IPS DF 6.9 (cell line): ENCODE data around the gene ZNF385D.

ENCODE experiments used
- DNase-seq: peaks from one replicate; pipeline ENCODE4 v3.0.0-alpha.2; 2013; ENCODE audit warnings: low read depth, low spot score
- H3K27ac ChIP-seq: one replicate; pipeline ENCODE4 v1.5.1; 2013; ENCODE audit warnings: low read length, control low read depth
- H3K27me3 ChIP-seq: 2 replicates; pipeline ENCODE4 v1.6.1; 2013; ENCODE audit warnings: mild to moderate bottlenecking, low read length; ENCODE audit not compliant: control insufficient read depth, insufficient read depth
- H3K36me3 ChIP-seq: 2 replicates; pipeline ENCODE4 v1.6.1; 2013; ENCODE audit warnings: low read length; ENCODE audit not compliant: control insufficient read depth, insufficient read depth
- H3K4me1 ChIP-seq: 2 replicates; pipeline ENCODE4 v1.6.1; 2013; ENCODE audit warnings: low read length; ENCODE audit not compliant: control insufficient read depth, insufficient read depth
- H3K4me3 ChIP-seq: 2 replicates; pipeline ENCODE4 v1.5.1; 2013; ENCODE audit warnings: mild to moderate bottlenecking, low read length
- H3K9me3 ChIP-seq: 2 replicates; pipeline ENCODE4 v1.6.1; 2013; ENCODE audit warnings: low read length, inconsistent platforms; ENCODE audit not compliant: control insufficient read depth, insufficient read depth
- WGBS: extraction: QIAGEN DNeasy Blood & Tissue Kit; methylation state at CpG from one replicate; pipeline ENCODE4 v1.1.7; 2013; ENCODE audit warnings: mixed read lengths, missing lambda C conversion rate; ENCODE audit not compliant: insufficient read length, insufficient coverage; 5-methylcytosine and 5-hydroxymethylcytosine counted together

The ZNF385D gene

GRCh38 chr3:21561472-21561871, 189.5 kb downstream of the ZNF385D start:
- WGBS: no CpG with 5 or more reads among the region's 2 CpGs
- no peak for DNase-seq
- Histone ChIP-seq H3K27me3 (no peaks in the 10 kb centered on the region), H3K4me3 (no peak overlapping the region), H3K27ac (no peak overlapping the region), H3K4me1 (no peaks in the 10 kb centered on the region), H3K36me3 (no peaks in the 10 kb centered on the region), H3K9me3 (no peaks in the 10 kb centered on the region)

DNA sequence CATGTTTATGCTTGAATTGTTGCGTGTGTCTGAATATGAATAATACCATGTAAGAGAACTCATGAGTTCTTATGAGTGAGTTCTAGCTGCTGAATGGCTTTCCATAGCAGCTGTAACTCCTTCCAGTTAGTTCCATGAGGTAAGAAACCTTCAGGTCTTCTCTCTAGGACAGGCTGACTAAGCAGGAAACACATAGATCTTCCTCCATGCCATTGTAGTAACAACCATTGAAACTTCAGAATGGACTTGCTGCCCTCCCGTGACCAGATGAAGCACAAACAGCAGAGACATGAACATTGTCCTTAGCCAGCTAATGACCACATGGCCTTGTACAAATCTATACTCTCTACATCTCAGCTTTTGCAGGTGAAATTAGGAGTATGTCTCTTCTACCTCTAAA, 200.0 kb downstream of the ZNF385D start:
- Histone ChIP-seq H3K27me3 (no peaks in the 10 kb centered on the region), H3K9me3 (no peaks in the 10 kb centered on the region), H3K36me3 (no peaks in the 10 kb centered on the region), H3K4me1 (no peaks in the 10 kb centered on the region), H3K27ac (no peak overlapping the region), H3K4me3 (no peak overlapping the region)
- no CpG with 5 or more reads among the region's 2 CpGs for WGBS
- DNase-seq: no peak

DNA sequence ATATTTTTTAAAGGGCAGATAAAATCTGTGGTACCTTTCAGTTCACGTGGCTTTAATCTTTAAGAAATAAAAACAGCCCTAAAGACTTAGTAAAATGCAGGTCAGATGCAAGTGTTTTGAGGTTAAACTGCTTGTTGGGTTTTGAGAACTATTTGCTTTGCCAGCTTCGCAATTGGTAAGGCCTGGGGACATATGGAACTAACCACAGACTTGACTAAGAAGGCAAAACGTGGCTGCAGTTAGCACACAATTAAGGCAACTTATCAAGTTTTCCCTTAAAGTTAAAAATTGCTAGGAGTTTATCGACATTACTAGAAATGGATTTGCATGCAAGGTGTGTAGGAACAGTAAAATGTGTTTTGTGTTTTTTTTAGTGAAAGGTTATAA, 206.9 kb downstream of the ZNF385D start:
- no peaks in the 10 kb centered on the region for H3K36me3 ChIP-seq
- no peaks in the 10 kb centered on the region for H3K9me3 ChIP-seq
- no peak for DNase-seq
- H3K4me1 ChIP-seq: no peaks in the 10 kb centered on the region
- no peak overlapping the region for H3K4me3 ChIP-seq
- H3K27ac ChIP-seq: no peak overlapping the region
- no peaks in the 10 kb centered on the region for H3K27me3 ChIP-seq
- 100% methylated on average over 1 of the region's 4 CpGs for WGBS

DNA sequence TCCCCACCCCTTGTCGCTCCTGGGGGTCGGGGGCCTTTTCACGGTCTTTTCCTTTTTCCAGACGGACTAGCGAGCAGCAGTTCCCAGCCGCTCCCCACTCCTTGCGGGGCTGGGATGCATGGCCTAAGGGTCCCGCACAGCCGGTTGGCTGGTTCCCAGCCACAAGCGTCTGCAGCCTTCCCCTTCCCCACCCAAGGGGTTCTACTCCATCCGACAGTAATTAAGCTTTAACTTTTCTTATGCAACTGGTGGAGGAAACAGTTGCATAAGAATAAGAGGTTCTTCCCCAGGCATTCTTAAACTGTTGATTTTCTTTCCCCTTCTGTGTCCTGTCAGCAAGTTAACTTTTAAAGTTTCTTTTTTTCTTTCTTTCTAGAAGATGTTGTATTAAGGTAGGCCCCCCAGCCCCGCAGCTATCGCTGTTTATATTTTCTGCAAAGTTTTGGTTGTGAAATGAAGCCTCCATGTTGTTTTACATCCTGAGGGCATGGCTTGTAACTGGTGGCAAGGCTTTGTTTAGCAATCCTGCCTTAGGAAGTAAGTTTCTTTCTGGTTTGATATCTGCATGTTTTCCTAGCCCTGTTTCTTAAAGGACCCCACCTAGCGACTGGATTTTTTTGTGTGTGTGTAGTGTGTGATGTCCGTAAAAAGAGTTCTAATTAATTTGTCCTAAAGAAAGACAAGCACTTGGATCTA, 207.5 kb downstream of the ZNF385D start:
- no peaks in the 10 kb centered on the region for H3K27me3 ChIP-seq
- DNase-seq: no peak
- WGBS: no CpG with 5 or more reads among the region's 15 CpGs

DNA sequence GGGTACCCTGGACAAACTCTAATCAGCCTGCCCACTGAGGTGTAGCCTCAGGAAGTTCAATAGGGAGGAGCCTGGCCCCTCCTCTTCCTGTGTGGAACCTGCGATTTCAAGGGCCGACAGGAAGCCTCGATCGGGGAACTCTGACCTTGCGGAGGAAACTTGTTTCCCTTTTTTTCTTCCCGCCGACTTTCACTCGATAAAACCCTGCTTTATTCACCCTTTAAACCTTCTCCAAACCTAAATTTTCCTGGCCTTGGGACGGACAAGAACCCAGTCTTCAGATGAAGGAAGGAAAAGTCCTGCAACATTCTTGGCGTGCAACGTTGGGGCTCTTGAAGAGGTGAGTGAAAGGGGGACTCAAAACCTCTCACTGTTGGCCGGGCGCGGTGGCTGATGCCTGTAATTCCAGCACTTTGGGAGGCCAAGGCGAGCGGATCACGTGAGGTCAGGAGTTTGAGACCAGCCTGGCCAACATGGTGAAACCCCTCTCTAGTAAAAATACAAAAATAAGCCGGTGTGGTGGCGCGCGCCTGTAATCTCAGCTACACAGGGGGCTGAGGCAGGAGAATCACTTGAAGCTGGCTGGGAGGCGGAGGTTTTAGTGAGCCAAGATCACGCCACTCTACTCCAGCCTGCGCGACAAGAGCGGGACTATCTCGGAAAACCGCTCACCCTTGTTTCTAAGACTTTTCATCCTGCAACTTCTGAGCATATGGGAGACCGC, 208.2 kb downstream of the ZNF385D start:
- Histone ChIP-seq H3K27me3 (no peaks in the 10 kb centered on the region), H3K4me3 (no peak overlapping the region; the same call in 1 of the 2 replicates), H3K27ac (no peak overlapping the region), H3K9me3 (no peaks in the 10 kb centered on the region), H3K36me3 (no peaks in the 10 kb centered on the region), H3K4me1 (no peaks in the 10 kb centered on the region)
- no peak for DNase-seq
- WGBS: 100% methylated on average over 3 of the region's 29 CpGs

More for the DNA sequence above, 207.5 kb downstream of the ZNF385D start:
- no peaks in the 10 kb centered on the region for H3K9me3 ChIP-seq
- H3K27ac ChIP-seq: no peak overlapping the region
- no peaks in the 10 kb centered on the region for H3K4me1 ChIP-seq
- H3K36me3 ChIP-seq: no peaks in the 10 kb centered on the region
- H3K4me3 ChIP-seq: no peak overlapping the region; the same call in 1 of the 2 replicates

GRCh38 chr3:21540265-21540664, 210.7 kb downstream of the ZNF385D start:
- no peak overlapping the region for H3K4me3 ChIP-seq
- WGBS: no CpG with 5 or more reads among the region's 6 CpGs

GRCh38 chr3:21534462-21534861, 216.5 kb downstream of the ZNF385D start:
- DNase-seq: no peak
- Histone ChIP-seq H3K4me3 (no peak overlapping the region), H3K36me3 (no peaks in the 10 kb centered on the region), H3K27me3 (no peaks in the 10 kb centered on the region), H3K4me1 (no peaks in the 10 kb centered on the region), H3K9me3 (no peaks in the 10 kb centered on the region), H3K27ac (no peak overlapping the region)
- WGBS: no CpG with 5 or more reads among the region's 3 CpGs

More at GRCh38 chr3:21540265-21540664, 210.7 kb downstream of the ZNF385D start:
- Histone ChIP-seq H3K27me3 (no peaks in the 10 kb centered on the region), H3K27ac (no peak overlapping the region), H3K4me1 (no peaks in the 10 kb centered on the region), H3K36me3 (no peaks in the 10 kb centered on the region), H3K9me3 (no peaks in the 10 kb centered on the region)
- no peak for DNase-seq

- H3K27ac ChIP-seq: no peak overlapping the region
- no peaks in the 10 kb centered on the region for H3K36me3 ChIP-seq
- DNase-seq: no peak
- no peaks in the 10 kb centered on the region for H3K9me3 ChIP-seq
- no peaks in the 10 kb centered on the region for H3K4me1 ChIP-seq
- H3K4me3 ChIP-seq: no peak overlapping the region
- H3K27me3 ChIP-seq: no peaks in the 10 kb centered on the region
- WGBS: no CpG with 5 or more reads among the region's 5 CpGs
Observed at GRCh38 chr3:21533002-21533401, 218.0 kb downstream of the ZNF385D start.

GRCh38 chr3:21531909-21532308, 219.1 kb downstream of the ZNF385D start:
- Histone ChIP-seq H3K4me3 (no peak overlapping the region), H3K36me3 (no peaks in the 10 kb centered on the region), H3K9me3 (no peaks in the 10 kb centered on the region), H3K27me3 (no peaks in the 10 kb centered on the region), H3K4me1 (no peaks in the 10 kb centered on the region), H3K27ac (no peak overlapping the region)
- no CpG with 5 or more reads among the region's 3 CpGs for WGBS
- DNase-seq: no peak

DNA sequence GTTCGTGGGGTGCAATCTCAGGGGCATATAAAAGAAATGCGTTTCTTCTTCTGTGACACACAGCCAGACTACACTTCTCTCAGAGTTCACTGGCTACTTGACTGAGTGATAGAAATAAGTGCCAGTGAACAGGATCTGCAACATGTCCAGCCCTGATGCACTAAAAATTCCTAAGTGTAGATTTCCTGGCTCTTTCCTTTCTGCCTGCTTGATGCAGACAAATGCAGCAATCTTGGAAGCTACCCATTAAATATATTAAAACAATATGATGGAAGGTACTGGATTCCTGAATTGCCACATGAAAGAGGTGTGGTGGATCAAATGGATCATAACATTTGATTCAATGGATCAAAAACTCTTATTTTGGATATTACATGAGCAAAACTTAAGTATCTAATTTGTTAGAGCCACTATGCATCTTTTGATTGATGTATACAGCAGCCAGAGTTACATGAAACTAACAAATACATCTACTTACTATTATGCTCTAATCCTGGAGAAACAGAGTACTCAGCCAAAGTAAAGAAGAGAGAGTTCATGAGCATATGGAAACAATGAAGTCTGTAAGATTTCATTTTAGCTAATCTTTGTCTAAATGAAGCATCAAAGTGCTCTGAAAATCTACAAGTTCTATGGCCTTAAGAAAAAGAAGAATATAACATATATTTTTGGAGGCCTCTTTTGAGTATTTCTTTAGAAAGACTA, 222.6 kb downstream of the ZNF385D start:
- Histone ChIP-seq H3K4me3 (no peak overlapping the region), H3K9me3 (no peaks in the 10 kb centered on the region), H3K4me1 (no peaks in the 10 kb centered on the region), H3K27ac (no peak overlapping the region), H3K27me3 (no peaks in the 10 kb centered on the region), H3K36me3 (no peaks in the 10 kb centered on the region)
- WGBS: no CpG with 5 or more reads among the region's 2 CpGs
- DNase-seq: no peak
